DMS53 treated with DMSO at 0.1 percent for 48 hours (cell line): ENCODE results near the gene ADAR.

Source experiments
- DNase-seq: peaks from one replicate; lab custom pipeline; 2025; ENCODE audit not compliant: unreplicated experiment; lab: John Stamatoyannopoulos, UW

ADAR gene

DNA sequence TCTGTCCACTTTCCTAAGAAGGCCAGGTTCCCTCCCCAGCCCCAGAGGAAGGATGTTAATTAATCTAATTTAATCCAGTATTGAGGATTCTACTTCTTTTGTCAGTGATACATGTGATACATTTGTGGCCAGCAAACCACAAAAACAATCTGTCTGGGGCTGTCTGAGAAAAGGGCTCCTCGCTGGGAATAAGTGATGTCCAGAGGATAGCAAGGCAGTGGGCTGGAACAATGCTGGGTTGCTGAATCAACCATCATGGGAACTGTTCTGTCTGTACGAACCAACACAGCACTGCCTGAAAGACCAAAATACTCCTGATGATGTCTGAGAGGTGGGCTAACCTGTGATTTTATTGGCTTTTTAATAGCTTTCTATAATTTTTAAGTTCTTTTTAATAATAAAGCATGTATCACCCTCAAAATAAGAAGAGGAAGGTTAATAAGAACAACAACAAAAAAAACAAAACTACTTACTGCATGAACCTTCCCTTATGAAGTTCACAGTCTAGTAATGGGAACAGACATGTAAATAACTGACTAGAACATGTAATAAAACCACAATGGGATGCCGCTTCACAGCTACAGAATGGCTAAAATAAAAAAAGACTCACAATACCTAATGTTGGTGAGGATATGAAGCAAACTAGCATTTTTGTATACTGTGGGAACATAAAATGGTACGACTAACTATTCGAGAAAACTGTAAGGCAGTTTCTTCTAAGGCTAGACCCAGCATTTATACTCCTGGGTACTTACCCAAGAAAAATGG is 11.4 kb upstream of the ADAR start:
- DNase-seq = no peak

DNA sequence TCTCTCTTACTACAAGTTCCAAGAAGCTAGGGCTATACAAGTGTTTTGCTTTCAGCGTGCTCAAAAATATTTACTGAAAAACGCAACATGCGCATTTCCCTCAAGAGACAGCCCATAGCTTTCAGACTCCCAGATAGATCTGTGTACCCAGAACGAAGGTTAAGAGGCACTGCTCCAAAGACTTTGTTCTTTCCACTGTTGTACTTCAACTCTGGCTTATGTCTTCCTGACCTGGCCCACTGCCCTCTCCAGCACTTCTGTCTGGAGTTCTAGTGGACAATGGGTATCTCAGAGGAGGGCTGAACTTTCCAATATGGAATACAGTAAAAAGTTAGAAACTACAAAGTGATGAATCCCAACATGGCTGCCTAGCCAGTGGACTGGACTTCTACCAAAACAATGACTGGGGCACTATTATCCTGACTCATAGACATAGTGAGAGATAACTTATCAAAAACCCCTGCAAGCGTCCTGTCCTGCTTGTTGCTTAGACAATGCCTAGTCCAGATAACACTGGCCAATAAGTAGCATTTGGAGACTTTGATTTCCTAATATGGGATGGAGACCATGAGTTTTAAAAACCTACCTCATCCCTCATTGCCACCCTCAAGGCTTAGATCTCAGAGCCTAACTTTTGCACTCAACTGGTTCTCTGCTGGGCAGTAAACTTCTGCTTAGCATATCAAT is 8.8 kb upstream of the ADAR start:
- no peak for DNase-seq

- DNase-seq = no peak
Measured at GRCh38 chr1:154615411-154615810, 7.4 kb upstream of the ADAR start.

GRCh38 chr1:154614901-154615300 is 6.9 kb upstream of the ADAR start:
- DNase-seq = no peak

- DNase-seq = no peak
Measured at GRCh38 chr1:154614247-154614646, 6.3 kb upstream of the ADAR start.

DNA sequence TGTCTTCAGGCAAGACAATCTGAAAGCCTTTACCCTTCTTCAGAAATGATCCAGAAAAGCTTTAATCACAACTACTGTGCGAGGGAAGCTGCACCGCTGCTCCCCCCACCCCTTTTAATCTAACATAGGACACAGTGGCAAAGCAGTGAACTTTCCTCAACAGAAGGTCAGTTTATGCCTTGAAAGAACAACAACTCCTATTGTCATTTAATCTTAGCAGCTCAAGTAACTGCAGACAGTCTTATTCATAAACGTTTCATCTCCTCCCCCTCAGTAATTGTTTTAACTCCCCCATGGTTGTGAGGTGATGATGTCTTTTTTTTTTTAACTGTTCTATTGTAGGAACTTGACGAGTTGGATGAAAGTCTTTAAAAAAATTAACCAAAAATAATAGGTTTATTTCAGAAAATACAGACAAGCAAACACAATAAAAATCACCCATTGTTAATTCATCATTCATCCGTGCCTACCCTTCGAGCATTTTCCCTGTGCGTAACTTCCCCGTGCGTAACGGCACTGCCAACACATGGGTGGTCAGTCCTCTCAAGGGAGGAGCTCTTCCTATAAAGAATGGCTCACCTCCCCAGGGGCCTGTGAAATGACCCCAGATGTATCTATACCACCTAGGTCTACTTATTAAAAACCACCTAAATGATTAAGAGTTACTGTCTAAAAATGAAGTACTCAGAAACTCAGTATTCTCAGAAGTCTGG is 3.3 kb upstream of the ADAR start:
- no peak for DNase-seq

- DNase-seq = no peak
Measured at GRCh38 chr1:154609398-154610380, 1.7 kb upstream of the ADAR start.

DNA sequence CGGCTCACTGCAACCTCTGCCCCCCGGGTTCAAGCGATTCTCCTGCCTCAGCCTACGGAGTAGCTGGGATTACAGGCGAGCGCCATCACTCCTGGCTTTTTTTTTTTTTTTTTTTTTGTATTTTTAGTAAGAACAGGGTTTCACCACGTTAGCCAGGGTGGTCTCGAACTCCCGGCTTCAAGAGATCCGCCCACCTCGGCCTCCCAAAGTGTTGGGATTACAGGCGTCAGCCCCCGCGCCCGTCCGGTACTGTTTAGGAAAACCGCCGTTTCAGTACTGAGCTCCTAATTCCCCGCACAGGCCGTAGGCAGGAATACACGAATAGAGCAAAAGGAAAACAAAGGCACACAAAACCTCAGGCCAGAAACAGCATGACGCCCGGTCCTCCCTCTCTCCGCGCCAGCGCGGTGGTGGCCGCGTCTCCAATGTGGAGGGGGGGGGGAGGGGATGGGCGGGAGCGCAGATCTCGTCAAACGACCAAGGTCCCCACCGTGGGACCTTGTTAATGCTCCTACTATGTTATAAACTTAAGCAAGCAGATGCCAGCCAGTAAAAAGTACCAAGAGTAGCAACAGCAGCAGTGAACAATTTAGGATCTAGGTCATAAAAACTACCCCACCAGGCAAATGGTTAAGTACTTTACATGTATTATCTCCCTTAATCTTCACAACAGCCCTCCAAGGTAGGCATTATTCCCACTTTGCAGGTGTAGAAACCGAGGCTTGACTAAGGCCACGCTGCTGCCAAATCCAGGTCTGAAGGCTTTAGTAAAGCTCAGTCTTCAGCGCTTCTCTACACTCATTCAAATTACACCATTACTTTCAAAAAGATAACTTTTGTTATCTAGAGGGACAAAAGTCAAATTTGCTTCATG is 648 bp upstream of the ADAR start:
- DNase-seq = peak; percentile 36

GRCh38 chr1:154607106-154607608 is 829 bp downstream of the ADAR start:
- DNase-seq = no peak

GRCh38 chr1:154605534-154605933 is 2.5 kb downstream of the ADAR start:
- DNase-seq = no peak

GRCh38 chr1:154603317-154603716 is 4.7 kb downstream of the ADAR start:
- no peak for DNase-seq

GRCh38 chr1:154599658-154600057 is 8.3 kb downstream of the ADAR start:
- no peak for DNase-seq

GRCh38 chr1:154598871-154599635 is 8.9 kb downstream of the ADAR start:
- DNase-seq = no peak

DNA sequence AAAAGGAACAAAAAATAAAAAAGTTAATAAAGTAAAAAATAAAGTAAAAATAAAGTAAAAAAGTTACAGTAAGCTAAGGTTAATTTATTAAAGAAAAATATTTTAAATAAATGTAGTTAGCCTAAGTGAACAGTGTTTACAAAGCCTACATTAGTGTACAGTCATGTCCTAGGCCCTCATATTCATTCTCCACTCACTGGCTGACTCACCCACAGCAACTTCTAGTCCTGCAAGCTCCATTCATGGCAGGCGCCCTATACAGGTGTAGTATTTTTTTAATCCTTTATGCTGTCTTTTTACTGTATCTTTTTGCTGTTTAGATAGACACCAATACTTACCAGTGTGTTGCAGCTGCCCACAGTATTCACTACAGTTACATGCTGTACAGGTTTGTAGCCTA is 12.4 kb downstream of the ADAR start:
- DNase-seq = no peak

DNA sequence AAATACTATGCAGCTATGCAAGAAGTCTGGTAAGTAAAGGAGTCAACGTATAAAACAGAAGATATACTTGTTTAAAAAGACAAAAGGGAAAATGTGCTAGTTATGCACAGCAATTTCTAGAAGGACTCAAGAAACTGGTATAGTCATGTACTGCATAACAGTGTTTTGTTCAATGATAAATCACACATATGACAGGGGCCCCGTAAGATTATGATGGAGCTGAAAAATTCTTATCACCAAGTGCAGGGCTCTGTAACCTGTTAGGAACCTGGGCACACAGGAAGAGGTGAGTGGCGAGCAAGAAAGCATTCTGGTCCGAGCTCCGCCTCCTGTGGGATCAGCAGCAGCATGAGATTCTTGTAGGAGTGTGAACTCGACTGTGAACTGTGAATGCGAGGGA is 13.2 kb downstream of the ADAR start:
- no peak for DNase-seq

DNA sequence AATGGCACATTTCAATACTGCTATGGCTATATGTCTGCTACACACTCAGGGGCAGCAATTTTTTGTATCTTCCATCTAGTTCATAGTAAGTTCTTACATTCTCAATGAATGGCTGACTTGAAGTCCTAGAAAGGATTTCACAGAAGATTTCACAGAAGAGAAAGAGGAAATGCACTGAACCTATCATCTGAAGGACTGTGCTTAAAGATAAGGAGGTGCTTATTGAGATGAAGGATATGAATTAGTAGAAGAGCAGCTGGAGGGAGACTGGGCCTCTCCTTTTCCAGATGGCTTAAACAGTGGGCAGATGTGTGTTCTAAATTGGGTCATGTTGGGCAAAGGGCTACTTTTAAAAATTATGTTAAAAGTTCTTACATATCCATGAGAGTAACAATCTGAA is 14.6 kb downstream of the ADAR start:
- no peak for DNase-seq

- no peak for DNase-seq
Measured at GRCh38 chr1:154591206-154591605, 16.8 kb downstream of the ADAR start.

- no peak for DNase-seq
Measured at GRCh38 chr1:154590756-154591155, 17.2 kb downstream of the ADAR start.

DNA sequence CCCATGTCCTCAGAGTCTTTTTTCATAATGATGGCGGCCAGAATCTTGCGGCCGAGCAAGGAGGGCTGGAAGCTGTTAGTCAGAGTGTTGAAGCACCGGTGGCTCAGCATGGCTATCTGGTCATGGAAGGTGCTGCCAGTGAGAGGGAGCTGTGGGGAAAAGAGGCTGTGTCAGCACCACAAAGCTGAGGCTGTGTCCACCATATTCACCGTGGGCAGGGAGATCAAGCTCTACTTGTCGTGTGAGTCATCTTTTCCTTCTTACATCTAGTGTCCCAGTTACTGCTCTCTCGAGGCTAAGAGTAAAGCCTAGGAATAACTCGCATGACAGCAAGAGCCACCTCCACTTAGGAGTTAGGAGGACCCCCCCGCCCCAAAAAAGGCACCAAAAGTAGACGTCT is 18.2 kb downstream of the ADAR start:
- no peak for DNase-seq
